ENCODE data around the gene CRACR2B. TPM values are rescaled to one million over a fixed set of nuclear protein-coding genes. Genes with fewer than 3 reads are reported as not detected.

Gene CRACR2B
- total RNA-seq, 2 donors from 2014 or later = 2.6 to 2.9 TPM

DNA sequence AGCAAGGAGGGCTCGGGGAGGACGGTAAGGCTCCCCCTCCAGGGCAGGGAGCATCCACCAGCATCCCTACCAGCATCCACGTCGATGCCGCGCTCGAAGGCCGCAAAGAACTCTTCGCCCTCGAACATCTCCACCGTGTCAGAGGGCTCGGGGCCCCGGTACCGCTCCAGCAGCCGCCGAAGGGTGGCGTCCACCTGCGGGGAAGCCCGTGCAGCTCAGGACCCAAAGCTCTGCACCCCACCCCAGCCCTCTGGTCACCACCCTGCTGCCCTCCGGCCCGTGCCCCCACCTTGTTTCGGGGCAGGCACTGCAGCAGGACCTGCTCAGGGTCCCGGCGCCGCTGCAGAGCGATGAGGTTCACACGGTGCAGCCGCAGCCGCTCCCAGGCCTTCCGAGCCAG lies 27.2 kb upstream of the CRACR2B start:
- H3K4me3 Mint-ChIP-seq = no peak overlapping the region
- H3K4me1 Mint-ChIP-seq (ENCODE audit: low read depth in 2 of 2) = peaks cover 7% of the 10 kb centered on the region in 2 donors
- DNase-seq (ENCODE audit: low spot score) (no peak), ATAC-seq (no peak)
- no peak overlapping the region for H3K27ac Mint-ChIP-seq
- no peaks in the 10 kb centered on the region for H3K27me3 Mint-ChIP-seq
- no peaks in the 10 kb centered on the region for H3K36me3 Mint-ChIP-seq
- no peaks in the 10 kb centered on the region for H3K9me3 Mint-ChIP-seq

DNA sequence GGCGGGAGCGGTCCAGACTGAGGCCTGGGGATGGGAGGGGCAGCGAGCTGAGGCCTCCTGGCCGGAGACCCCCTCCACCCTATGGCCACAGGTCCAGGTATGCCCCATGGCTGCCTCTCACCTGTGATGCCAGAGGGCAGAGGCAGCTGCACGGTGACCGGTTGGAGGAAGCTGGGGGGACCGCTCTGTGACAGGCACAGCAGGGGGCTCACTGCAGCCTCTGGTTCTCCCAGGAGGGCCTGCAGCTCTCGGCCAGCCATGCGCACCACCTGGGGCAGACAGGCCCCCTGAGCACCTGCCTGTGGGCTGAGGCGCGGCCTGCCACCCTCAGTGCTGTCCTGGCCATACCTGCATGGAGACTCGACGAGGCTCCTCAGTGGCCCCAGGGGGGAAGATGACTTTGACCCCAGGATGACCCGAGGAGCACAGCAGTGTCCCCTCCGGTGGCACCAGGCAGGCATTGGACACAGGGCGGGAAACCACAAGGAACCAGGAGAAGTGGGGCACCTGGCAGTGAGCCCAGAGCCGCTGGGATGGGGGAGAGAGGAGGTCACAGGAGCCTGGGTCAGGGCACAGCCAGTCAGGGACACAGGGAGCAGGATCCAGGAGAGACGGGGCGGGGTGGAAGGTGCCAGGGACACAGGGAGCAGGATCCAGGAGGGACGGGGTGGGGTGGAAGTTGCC lies 26.5 kb upstream of the CRACR2B start:
- Mint-ChIP-seq H3K27me3 (no peaks in the 10 kb centered on the region), H3K4me3 (no peak overlapping the region), H3K9me3 (no peaks in the 10 kb centered on the region), H3K36me3 (no peaks in the 10 kb centered on the region), H3K27ac (no peak overlapping the region), H3K4me1 (ENCODE audit: low read depth in 2 of 2) (peaks cover 2 to 3% of the 10 kb centered on the region in 2 donors)
- DNase-seq (ENCODE audit: low spot score) (no peak), ATAC-seq (no peak)

DNA sequence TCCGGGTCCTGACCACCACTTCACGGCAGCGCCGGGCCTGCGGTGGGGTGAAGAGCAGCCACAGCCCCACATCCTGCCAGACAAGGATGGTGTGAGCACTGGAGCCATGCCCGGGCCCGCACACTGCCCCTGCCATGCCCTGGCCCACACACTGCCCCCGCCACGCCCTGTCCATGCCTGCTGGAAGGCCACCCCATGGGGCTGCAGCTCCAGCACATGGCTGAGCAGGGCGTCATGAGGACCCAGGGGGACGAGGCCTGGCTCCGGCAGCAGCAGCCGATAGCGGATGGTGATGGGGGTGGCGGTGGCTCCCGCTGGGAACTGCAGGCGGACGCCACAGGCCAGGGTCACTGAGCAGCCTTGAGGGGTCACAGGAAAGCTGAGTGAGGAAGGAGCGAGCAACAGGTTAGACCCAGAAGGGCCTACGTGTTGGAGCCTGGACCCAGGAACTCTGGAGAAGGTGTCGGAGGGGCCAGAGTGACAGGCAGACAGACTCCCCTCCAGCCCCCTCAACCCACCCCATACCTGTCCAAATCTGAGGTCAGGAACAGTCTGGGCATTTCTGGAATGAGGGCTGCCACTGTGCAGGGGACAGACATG lies 25.6 kb upstream of the CRACR2B start:
- DNase-seq (ENCODE audit: low spot score) = no peak
- ATAC-seq = no peak
- Mint-ChIP-seq H3K27ac (no peak overlapping the region), H3K9me3 (no peaks in the 10 kb centered on the region), H3K36me3 (no peaks in the 10 kb centered on the region), H3K4me1 (ENCODE audit: low read depth in 2 of 2) (no peaks in the 10 kb centered on the region), H3K27me3 (no peaks in the 10 kb centered on the region), H3K4me3 (no peak overlapping the region)

DNA sequence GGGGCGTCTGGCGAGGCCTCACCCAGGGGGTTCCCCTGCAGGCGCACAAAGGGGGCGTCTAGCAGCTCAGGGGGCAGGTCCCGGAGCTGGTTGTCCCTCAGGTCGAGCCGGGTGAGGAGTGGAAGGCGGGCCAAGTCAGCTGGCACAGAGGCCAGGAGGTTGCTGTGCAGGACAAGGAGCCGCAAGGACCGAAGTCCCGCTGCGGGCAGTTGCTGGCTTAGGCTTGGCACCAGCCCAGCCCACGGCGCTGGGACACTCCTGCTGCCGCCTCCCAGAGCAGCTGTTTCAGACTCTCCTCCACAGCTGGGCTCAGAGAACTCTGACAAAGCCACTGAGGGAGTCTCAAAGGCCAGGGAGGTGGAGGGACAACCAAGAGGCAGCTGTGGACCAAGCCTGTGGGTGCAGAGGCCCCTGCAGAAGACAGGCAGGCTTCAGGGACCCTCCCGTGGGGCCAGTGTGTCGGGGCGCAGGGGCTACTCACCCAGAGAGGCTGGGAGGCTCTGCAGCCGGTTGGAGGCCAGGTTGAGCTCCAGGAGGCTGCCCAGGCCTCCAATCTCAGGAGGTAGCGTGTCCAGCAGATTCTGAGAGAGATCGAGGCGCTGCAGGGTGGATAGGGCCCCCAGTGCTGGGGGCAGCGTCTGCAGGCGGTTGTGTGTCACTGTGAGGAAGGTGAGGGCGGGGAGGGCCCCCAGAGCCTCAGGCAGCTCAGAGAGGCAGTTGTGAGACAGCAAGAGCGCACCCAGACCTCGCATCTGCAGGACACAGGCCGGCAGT lies 24.8 kb upstream of the CRACR2B start:
- no peaks in the 10 kb centered on the region for H3K36me3 Mint-ChIP-seq
- no peak for ATAC-seq
- H3K27ac Mint-ChIP-seq = no peak overlapping the region
- no peaks in the 10 kb centered on the region for H3K9me3 Mint-ChIP-seq
- DNase-seq (ENCODE audit: low spot score) = no peak
- peaks cover 2 to 4% of the 10 kb centered on the region in 2 donors for H3K4me1 Mint-ChIP-seq (ENCODE audit: low read depth in 2 of 2)
- H3K4me3 Mint-ChIP-seq = no peak overlapping the region
- no peaks in the 10 kb centered on the region for H3K27me3 Mint-ChIP-seq

DNA sequence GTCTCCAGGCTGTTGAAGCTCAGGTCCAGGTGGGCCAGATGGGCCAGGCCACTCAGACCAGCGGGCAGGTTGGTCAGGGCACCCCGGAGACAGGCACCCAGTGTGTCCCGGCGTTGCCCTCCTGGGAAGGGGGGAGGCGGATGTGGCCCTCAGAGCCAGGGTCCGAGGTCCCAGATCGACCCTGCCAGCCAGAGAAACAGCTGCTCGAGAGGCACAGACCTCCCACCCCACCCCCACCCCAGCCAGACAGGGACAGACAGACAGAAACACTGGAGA lies 24.3 kb upstream of the CRACR2B start:
- no peak for ATAC-seq
- peaks cover 3 to 6% of the 10 kb centered on the region in 2 donors for H3K4me1 Mint-ChIP-seq (ENCODE audit: low read depth in 2 of 2)
- no peaks in the 10 kb centered on the region for H3K36me3 Mint-ChIP-seq
- H3K4me3 Mint-ChIP-seq = no peak overlapping the region
- DNase-seq (ENCODE audit: low spot score) = no peak
- no peaks in the 10 kb centered on the region for H3K27me3 Mint-ChIP-seq
- no peaks in the 10 kb centered on the region for H3K9me3 Mint-ChIP-seq
- no peak overlapping the region for H3K27ac Mint-ChIP-seq

DNA sequence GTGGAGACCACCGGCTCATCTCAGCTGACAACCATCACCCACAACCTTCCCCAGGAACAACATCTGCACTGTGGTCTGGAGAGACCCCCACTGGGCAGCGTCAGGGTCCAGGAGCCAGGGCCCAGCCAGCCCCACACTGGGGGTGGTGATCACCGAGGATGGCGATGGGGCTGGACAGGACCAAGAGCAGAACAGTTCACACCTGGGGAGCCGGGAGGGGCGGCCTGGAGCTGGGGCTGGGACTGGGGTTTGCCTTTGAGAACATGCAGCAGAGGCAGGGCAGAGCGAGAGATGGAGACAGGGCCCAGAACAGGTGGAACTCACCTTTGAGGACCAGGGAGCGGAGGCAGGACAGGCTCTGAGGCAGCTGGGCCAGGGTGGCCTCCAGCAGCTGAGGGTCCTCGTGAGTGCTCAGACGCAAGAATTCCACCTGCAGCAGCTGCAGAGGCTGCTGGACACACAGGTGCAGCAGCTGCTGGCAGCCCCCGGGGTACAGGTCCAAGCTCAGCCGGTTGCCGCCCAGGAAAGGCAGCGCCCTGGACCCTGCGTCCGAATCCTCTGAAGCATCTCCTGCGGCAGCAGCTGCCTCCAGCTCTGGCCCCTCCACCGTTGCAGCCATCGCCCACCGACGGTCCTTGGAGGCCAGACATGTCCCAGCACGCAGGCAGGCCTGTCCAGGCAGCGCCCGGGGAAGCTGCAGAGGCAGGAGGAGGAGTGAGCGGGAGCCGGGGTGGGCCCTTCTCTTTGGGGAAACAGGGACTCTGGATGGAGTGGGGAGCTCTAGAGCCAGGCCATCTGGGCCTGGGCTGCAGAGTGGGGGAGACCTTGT lies 23.7 kb upstream of the CRACR2B start:
- H3K27ac Mint-ChIP-seq = peak overlapping the region in 1 of 2 donors; percentile 27
- H3K9me3 Mint-ChIP-seq = no peaks in the 10 kb centered on the region
- H3K4me3 Mint-ChIP-seq = peak overlapping the region; percentile 70
- no peaks in the 10 kb centered on the region for H3K36me3 Mint-ChIP-seq
- no peaks in the 10 kb centered on the region for H3K27me3 Mint-ChIP-seq
- ATAC-seq (no peak), DNase-seq (ENCODE audit: low spot score) (no peak)
- H3K4me1 Mint-ChIP-seq (ENCODE audit: low read depth in 2 of 2) = peaks cover 6 to 12% of the 10 kb centered on the region in 2 donors

DNA sequence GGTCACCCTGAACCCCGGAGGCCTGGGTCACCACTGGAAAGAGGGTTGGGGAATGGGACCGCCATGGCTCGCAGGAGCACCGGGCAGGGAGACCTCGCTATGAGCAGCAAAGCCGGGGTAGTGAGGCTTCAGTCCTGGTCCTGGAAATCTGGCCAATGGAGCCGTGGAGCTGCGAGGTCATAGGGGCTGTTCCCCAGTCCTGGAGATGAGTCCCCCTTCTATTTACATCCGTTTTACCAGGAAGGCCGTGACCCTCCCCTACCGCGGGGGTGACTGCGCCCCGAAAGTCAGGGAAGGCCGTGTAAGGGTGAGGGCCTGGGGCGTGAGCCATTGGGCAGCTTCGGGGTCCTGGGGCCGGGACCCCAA lies 23.1 kb upstream of the CRACR2B start:
- Mint-ChIP-seq H3K36me3 (no peaks in the 10 kb centered on the region), H3K27ac (peak overlapping the region in 1 of 2 donors; percentile 27), H3K27me3 (no peaks in the 10 kb centered on the region), H3K9me3 (no peaks in the 10 kb centered on the region), H3K4me1 (ENCODE audit: low read depth in 2 of 2) (peaks cover 7 to 13% of the 10 kb centered on the region in 2 donors), H3K4me3 (peak overlapping the region; percentile 70)
- DNase-seq (ENCODE audit: low spot score) (no peak), ATAC-seq (no peak)

DNA sequence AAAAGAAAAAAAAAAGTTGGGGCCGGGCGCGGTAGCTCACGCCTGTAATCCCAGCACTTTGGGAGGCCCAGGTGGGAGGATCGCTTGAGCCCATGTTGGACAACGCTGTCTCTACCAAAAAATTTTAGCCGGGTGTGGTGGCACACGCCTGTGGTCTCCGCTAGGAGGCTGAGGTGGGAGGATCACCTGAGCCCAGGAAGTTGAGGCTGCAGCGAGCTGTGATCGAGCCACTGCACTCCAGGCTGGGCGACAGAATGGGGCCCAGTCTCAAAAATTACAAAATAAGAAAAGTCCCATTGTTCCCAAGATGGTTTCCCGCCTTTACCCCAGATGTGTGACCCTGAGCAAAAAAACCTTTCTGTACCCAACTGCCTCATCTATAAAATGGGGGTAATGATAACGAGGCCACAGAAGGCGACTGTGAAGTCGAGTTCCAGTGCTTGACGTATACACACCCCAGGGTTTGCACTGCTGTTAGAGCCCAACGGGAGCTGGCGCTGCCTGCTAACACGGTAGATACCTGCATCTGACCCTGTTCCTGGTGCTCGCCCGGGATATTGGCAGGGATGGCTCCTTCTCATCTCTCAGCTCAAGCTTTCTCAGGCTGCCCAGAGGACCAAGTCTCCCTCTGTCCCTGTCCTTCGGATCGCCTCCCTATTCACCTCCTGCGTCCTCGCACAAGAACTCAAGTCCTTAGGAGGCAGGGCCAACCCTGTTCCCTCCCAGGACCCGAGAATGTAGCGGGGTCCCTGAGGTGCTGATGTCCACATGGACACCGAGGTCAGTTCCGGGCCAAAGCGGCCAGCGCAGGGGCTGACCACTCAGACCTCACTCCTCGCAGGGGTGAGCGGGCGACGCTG lies 19.1 kb upstream of the CRACR2B start:
- Mint-ChIP-seq H3K4me3 (peak overlapping the region; percentile 92), H3K36me3 (peaks cover 7% of the 10 kb centered on the region), H3K27me3 (no peaks in the 10 kb centered on the region), H3K9me3 (no peaks in the 10 kb centered on the region), H3K4me1 (ENCODE audit: low read depth in 2 of 2) (peaks cover 22 to 33% of the 10 kb centered on the region in 2 donors), H3K27ac (peak overlapping the region; percentile 97)
- no peak for DNase-seq (ENCODE audit: low spot score)
- no peak for ATAC-seq

DNA sequence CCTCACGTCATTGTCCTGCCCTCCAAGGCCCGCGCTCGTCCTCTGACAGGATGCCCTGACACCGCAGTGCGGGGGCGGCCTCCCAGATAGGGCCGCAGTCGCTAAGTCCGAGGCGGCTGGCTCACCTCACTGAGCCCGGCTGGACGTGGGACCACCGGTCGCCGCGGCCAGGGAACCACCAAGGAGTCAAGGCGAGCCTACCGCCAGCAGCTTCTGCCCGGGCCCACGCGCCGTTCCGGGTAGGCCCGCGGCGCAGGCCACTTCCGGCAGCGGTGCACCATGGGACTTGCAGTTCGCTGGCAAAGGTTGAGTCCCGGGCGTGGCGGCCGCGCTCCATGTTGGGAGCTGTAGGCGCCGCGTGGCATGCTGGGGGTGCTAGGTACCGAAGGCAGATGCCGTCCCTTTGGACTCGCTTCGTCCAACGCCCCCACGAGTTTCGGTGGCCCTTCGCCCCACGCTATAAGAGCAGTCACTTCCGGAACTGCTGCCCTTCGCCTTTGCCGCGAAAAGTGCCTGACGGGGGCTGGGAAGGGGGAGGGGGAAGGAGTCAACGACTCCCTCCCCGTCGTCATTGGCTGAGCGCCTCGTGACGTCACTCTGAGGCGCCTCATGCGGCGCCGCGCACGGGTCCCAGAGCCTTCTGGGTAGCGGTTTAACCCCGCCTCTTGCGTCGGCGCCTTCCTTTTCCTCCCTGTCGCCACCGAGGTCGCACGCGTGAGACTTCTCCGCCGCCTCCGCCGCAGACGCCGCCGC lies 18.3 kb upstream of the CRACR2B start, which contains the start of gene RPLP2:
RPLP2 (plus strand) TSS at position 681 of the 753 bp plus-strand sequence. CDS start 268 bp downstream, outside the sequence.
- Mint-ChIP-seq H3K9me3 (no peaks in the 10 kb centered on the region), H3K27me3 (no peaks in the 10 kb centered on the region), H3K4me3 (peak within 1 kb of the TSS; percentile 92), H3K36me3 (peaks cover 7% of the 10 kb centered on the region), H3K27ac (peak within 1 kb of the TSS; percentile 97), H3K4me1 (ENCODE audit: low read depth in 2 of 2) (peaks cover 22 to 33% of the 10 kb centered on the region in 2 donors)
- ATAC-seq (peak; percentile 89 to 93), DNase-seq (ENCODE audit: low spot score) (peak; percentile 98)

DNA sequence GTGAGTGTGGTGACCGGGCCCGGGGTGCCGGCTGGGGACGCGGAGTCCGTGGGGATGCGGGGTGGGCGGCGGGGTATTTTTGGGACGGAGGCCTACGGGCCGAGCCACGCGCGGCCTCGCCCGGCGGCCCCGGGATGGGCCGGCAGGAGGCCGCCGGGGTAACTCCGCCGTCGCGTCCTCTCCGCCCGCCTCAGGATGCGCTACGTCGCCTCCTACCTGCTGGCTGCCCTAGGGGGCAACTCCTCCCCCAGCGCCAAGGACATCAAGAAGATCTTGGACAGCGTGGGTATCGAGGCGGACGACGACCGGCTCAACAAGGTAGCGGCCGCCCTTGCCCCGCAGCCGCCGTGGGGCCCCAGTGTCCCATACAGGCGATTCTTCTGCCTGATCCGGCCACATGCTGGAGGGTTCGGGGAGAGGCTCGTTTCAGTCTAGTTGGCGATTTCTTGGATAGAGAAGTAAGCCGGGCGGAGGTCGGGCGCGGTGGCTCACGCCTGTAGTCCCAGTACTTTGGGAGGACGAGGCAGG lies 17.6 kb upstream of the CRACR2B start:
- Mint-ChIP-seq H3K36me3 (peaks cover 7% of the 10 kb centered on the region), H3K27me3 (no peaks in the 10 kb centered on the region), H3K27ac (peak overlapping the region; percentile 97), H3K9me3 (no peaks in the 10 kb centered on the region), H3K4me1 (ENCODE audit: low read depth in 2 of 2) (peaks cover 22 to 33% of the 10 kb centered on the region in 2 donors), H3K4me3 (peak overlapping the region; percentile 92)
- no peak for DNase-seq (ENCODE audit: low spot score)
- no peak for ATAC-seq

DNA sequence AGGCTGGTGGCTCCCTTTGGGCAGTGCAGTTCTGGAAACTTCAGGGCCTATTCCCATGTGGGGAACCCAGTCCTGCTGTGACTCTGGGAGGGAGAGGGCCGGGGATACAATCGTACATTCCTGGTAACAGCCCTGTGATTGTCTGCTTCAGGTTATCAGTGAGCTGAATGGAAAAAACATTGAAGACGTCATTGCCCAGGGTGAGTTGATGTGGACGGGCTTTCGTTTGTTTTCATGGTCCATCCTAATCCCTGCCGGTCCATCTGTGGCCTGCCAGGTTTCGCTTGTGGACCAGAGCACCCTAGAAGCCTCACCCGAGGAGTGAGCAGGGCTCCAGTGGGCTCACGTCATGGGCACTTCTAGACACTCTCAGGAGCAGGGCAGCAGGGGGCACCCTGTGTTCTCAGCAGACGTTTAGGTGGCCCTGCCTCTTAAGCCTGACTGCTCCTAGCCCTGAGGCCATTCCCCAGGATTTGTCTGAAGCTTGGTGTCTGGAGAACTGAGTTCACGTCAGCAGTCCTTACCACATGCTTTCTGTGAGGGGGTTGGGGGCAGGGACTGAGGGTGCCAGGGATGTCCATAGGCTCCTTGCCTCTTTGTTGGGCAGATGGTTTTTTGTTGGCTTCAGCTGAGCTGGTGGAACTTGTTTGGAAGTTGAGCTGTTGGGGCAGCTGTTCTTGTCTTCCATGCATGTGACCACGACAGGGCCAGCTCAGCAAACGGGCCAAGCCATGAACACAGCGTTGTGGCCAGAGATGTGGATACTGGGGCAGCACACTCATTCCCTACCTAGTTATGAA lies 16.1 kb upstream of the CRACR2B start:
- peak overlapping the region; percentile 97 for H3K27ac Mint-ChIP-seq
- H3K36me3 Mint-ChIP-seq = peaks cover 7% of the 10 kb centered on the region
- DNase-seq (ENCODE audit: low spot score) (no peak), ATAC-seq (no peak)
- no peaks in the 10 kb centered on the region for H3K9me3 Mint-ChIP-seq
- H3K4me3 Mint-ChIP-seq = peak overlapping the region; percentile 92
- no peaks in the 10 kb centered on the region for H3K27me3 Mint-ChIP-seq
- peaks cover 22 to 33% of the 10 kb centered on the region in 2 donors for H3K4me1 Mint-ChIP-seq (ENCODE audit: low read depth in 2 of 2)

DNA sequence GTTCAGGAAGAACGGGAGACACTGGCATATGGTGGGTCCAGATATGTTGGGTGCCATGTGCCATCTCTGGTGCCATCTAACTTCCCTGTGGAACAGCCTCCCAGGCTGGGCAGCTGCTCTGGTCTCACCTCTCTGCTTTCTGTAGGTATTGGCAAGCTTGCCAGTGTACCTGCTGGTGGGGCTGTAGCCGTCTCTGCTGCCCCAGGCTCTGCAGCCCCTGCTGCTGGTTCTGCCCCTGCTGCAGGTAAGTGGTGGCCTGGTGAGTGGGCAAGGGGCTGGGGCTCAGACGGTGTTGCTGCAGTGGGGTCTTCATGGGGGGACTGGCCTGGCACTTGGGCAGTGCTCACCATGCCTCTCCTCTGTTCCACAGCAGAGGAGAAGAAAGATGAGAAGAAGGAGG lies 15.3 kb upstream of the CRACR2B start:
- H3K4me3 Mint-ChIP-seq = peak overlapping the region; percentile 92
- peaks cover 7% of the 10 kb centered on the region for H3K36me3 Mint-ChIP-seq
- peaks cover 22 to 33% of the 10 kb centered on the region in 2 donors for H3K4me1 Mint-ChIP-seq (ENCODE audit: low read depth in 2 of 2)
- ATAC-seq = no peak
- DNase-seq (ENCODE audit: low spot score) = no peak
- peak overlapping the region in 1 of 2 donors; percentile 97 for H3K27ac Mint-ChIP-seq
- no peaks in the 10 kb centered on the region for H3K27me3 Mint-ChIP-seq
- no peaks in the 10 kb centered on the region for H3K9me3 Mint-ChIP-seq
